ENCODE results near the gene JAM2. TPM values are rescaled to one million over a fixed set of nuclear protein-coding genes. Genes with fewer than 3 reads are reported as not detected.

JAM2 gene
- total RNA-seq, 1 donor from 2014 or later = 3.6 TPM

DNA sequence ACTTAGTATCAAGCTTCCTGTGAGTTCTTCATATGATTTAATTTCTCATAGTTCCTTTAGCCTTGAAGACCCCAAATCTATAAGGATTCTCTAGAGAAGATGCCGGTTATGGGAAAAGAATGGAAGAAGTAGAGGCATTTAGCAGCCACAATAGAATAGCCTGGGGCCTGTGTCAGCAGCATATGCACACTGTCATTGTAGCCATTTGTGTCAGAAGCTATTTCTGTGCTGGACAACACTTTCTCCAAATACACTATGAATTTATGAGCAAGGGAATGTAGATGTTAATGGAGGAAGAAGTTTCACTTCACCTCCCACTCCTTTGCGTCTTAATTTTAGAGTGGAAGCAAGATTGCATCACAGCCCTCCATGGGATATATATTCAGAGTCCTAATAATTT is 17.4 kb downstream of the JAM2 start:
- DNase-seq (ENCODE audit: low read depth) = no peak
- H3K4me3 ChIP-seq (ENCODE audit: low read depth, low read length) = no peak overlapping the region
- H3K27me3 ChIP-seq (ENCODE audit: control insufficient read depth, insufficient read depth, low read length) = no peaks in the 10 kb centered on the region
- no peaks in the 10 kb centered on the region for H3K36me3 ChIP-seq (ENCODE audit: control insufficient read depth, insufficient read depth, low read length)
- TF ChIP-seq, protein P1, sequence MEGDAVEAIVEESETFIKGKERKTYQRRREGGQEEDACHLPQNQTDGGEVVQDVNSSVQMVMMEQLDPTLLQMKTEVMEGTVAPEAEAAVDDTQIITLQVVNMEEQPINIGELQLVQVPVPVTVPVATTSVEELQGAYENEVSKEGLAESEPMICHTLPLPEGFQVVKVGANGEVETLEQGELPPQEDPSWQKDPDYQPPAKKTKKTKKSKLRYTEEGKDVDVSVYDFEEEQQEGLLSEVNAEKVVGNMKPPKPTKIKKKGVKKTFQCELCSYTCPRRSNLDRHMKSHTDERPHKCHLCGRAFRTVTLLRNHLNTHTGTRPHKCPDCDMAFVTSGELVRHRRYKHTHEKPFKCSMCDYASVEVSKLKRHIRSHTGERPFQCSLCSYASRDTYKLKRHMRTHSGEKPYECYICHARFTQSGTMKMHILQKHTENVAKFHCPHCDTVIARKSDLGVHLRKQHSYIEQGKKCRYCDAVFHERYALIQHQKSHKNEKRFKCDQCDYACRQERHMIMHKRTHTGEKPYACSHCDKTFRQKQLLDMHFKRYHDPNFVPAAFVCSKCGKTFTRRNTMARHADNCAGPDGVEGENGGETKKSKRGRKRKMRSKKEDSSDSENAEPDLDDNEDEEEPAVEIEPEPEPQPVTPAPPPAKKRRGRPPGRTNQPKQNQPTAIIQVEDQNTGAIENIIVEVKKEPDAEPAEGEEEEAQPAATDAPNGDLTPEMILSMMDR (IDR thresholded peaks at IDR 0.05; ENCODE audit: insufficient read depth, low read length, poor library complexity, severe bottlenecking) = no peak

DNA sequence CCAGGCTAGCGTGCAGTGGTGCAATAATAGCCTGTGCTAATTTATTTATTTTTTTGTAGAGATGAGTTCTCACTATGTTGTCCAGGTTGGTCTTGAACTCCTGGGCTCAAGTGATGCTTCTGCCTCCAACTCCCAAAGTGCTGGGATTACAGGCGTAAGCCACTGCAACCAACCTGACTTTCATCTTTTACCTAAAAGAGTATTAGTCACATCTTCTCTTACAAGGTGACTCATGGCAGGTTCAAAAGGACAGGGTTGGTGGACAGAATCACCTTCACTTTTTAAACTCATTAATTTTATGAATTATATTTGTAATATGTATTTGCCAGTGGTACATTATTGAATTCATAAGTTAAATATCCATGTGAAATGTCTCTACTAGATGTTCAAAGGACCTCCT is 18.1 kb downstream of the JAM2 start:
- no peaks in the 10 kb centered on the region for H3K36me3 ChIP-seq (ENCODE audit: control insufficient read depth, insufficient read depth, low read length)
- TF ChIP-seq, protein P1 (IDR thresholded peaks at IDR 0.05; ENCODE audit: insufficient read depth, low read length, poor library complexity, severe bottlenecking) = no peak
- no peaks in the 10 kb centered on the region for H3K27me3 ChIP-seq (ENCODE audit: control insufficient read depth, insufficient read depth, low read length)
- H3K4me3 ChIP-seq (ENCODE audit: low read depth, low read length) = no peak overlapping the region
- no peak for DNase-seq (ENCODE audit: low read depth)

DNA sequence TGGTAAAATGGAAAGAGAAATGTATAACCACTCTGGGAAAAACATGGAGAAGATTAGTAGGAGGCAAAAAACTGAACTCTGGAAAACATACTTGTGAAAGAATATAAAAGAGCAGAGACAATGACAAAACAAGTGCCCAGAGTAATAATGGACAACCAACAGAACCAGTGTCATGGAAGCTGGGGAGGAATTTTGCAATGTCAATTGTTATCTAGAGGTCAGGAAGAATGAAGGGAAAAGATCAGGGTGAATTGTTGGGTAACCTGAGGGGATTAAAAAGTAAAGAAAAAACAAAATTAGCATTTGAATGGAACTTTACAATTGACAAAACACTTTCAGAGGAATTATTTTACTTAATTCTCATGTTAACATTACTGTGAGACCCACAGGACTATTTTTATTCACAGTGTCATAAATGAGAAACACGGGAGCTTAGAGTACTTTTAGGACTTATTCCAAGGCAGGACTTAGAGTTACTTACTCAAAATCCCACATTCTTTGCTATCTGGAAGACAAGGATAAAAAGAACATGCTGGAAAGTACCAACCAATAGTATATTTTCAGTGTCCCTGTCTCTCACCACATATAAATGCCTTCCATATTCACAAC is 19.5 kb downstream of the JAM2 start:
- Histone ChIP-seq H3K36me3 (ENCODE audit: control insufficient read depth, insufficient read depth, low read length) (no peaks in the 10 kb centered on the region), H3K4me3 (ENCODE audit: low read depth, low read length) (no peak overlapping the region), H3K27me3 (ENCODE audit: control insufficient read depth, insufficient read depth, low read length) (no peaks in the 10 kb centered on the region)
- TF ChIP-seq, protein P1 (IDR thresholded peaks at IDR 0.05; ENCODE audit: insufficient read depth, low read length, poor library complexity, severe bottlenecking) = no peak
- no peak for DNase-seq (ENCODE audit: low read depth)

DNA sequence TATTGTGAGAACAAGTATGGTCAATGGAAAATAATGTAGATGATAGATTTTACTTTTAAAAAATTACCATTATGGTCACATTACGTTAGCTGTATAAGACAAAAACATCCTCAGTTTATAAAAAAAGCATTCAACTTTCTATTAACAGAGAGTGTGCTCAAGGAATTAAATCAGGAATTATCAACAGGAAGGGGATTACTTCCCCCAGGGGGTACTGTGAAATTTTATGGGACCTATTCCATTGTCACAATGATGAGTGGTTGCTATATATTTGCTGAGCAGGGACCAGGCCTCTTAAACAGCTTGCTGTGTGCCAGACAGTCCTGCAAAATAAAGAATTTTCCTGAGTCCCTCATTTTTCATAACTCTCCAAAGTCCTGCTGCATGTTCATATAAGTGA is 21.2 kb downstream of the JAM2 start:
- H3K4me3 ChIP-seq (ENCODE audit: low read depth, low read length) = no peak overlapping the region

DNA sequence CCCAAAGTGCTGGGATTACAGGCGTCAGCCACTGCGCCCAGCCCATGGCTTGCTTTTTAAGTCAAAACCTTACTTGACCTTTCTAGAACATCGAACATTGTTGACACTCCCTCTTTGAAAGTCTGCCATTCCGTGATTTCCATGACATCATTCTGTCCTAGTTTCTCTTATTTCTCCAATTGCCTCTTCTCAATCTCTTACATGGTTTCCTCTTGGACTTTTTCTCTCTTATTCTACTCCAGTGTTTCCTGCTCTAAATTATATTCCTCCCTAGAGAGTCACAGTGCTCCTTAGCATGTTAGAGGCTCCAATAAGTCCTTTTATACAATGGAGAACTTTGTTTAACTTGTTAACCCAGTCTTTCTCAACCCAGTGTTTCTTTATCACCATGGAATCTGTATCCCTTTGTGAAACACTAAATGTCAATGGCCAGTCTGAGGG is 25.5 kb downstream of the JAM2 start:
- Histone ChIP-seq H3K36me3 (ENCODE audit: control insufficient read depth, insufficient read depth, low read length) (no peaks in the 10 kb centered on the region), H3K4me3 (ENCODE audit: low read depth, low read length) (no peak overlapping the region), H3K27me3 (ENCODE audit: control insufficient read depth, insufficient read depth, low read length) (no peaks in the 10 kb centered on the region)
- DNase-seq (ENCODE audit: low read depth) = no peak
- TF ChIP-seq, protein P1 (IDR thresholded peaks at IDR 0.05; ENCODE audit: insufficient read depth, low read length, poor library complexity, severe bottlenecking) = no peak

More for the DNA sequence above, 21.2 kb downstream of the JAM2 start:
- no peak for DNase-seq (ENCODE audit: low read depth)
- no peaks in the 10 kb centered on the region for H3K27me3 ChIP-seq (ENCODE audit: control insufficient read depth, insufficient read depth, low read length)
- no peaks in the 10 kb centered on the region for H3K36me3 ChIP-seq (ENCODE audit: control insufficient read depth, insufficient read depth, low read length)
- TF ChIP-seq, protein P1 (IDR thresholded peaks at IDR 0.05; ENCODE audit: insufficient read depth, low read length, poor library complexity, severe bottlenecking) = no peak

DNA sequence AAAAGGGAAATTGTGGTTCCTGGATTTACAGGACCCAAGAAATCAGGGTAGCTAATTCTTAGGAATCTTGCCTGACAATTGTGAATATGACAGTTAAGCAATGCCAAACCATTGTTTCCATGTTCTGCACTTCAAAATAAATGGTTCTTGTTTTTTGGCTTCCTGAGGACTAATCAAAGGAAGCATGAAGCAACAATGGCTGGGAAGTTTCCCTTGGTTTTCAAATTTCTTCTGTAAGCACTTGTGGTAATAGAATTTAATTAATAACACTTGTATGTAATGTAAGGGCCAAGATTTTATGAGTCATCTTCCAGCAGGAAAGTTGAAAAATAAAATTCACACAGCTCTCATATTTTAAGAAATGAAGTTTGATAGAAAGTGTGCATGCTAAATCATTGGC is 31.7 kb downstream of the JAM2 start:
- TF ChIP-seq, protein P1 (IDR thresholded peaks at IDR 0.05; ENCODE audit: insufficient read depth, low read length, poor library complexity, severe bottlenecking) = no peak
- Histone ChIP-seq H3K36me3 (ENCODE audit: control insufficient read depth, insufficient read depth, low read length) (no peaks in the 10 kb centered on the region), H3K4me3 (ENCODE audit: low read depth, low read length) (no peak overlapping the region), H3K27me3 (ENCODE audit: control insufficient read depth, insufficient read depth, low read length) (no peaks in the 10 kb centered on the region)
- DNase-seq (ENCODE audit: low read depth) = no peak

Data from kidney epithelial cell (primary cell).